ENCODE results near the gene CELSR1.

Gene CELSR1

DNA sequence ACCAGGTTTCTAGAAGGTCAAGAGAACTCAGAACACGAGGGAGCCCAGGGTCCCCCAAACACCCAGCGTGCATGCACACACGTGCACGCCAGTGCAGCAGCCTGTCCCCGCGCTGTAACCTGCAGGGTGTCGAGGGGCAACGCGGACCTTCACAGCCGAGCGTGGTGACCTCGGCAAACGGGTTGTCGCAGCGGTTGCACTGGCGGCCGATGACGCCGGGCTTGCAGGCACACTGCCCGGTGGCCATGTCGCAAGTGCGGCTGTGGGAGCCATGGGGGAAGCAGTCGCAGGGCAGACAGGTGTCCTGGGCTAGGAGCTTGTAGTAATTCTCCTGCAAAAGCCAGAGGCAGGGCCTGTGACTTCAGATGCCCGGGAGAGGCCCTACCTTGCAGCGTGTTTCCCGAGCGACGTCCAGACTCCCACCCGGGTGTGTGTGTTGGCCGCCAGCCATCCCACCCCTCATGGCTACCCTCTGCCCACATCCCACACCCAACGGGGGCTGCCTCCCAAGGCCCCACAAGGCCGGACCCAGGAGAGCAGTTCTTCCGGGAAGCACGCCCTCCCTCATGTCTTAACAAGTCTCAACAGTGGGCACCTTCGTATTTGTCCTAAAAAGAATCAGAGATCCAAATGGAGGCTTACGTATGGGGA is 145.8 kb downstream of the CELSR1 start:
- DNase-seq = no peak

DNA sequence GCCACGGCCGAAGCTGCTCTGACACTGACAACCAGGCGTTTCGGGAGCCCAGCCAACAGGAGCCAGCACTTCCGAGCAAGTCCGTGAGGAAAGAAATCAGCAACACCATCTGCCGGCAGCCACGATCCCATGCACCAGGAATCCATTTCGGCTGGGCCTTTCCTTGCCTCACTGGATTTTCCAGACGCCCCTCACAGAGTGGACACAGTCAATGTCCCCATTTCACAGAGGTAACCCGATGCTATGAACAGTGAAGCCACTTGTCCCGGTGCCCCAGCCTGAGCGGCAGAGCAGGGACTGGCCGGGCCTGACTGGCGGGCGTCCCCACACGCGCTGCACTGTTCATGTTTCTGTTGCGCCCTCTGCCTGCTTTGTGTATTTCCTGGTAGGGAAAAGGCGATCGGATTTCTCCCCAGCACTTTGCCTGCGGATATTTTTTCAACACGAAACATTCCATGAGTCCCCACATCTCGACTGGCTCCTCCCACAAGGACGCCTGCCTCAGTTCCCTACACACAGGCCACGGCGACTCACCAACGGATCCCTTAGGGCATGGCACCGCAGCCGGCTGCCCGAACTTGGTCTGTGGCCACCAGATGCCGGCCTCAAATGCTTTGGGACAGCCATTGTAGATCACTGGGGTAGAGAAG is 146.6 kb downstream of the CELSR1 start:
- DNase-seq = no peak

DNA sequence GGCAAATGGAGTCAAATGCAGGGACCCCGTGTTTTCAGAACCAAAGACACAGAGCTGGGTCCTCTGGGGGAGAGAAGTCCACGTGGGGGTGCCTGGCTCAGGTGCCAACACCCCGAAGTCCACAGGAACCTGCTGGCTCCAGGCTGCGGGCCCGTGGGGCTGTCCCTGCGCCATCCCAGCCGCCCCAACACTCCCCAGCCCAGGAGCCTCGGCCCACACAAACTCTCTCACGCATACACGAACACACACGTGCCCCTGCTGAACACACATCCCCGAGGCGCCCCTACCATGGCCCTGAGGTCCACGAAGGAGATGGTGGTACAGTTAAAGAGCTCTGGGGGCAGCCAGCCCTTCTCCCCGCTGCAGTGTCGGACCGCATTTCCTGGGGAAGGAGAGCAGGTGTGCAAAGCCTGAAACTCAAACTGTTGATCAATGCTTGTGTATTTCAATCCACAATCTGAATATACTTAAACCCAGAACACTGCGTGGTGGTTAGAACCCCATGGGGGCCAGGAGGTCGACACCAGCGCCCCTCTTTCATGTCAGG is 147.2 kb downstream of the CELSR1 start:
- DNase-seq = no peak

DNA sequence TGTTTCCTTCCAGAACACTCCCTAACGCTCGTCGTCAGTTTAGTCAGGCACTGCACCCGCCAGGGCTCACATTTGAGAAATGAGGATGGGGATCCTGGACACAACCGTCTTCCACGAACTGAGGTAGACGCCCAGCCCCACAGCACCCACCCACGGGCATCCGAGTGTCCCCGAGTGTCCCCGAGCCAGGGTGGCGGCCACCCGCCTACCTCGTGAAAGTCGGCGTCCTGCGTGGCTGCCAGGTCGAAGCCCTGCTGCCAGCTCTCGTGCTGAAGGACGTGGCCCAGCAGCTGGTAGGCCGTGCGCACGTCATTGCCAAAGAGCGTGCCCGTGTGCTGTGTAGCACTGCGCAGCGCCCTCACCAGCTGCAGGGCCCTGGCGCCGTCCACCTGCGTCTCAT is 148.3 kb downstream of the CELSR1 start:
- no peak for DNase-seq

DNA sequence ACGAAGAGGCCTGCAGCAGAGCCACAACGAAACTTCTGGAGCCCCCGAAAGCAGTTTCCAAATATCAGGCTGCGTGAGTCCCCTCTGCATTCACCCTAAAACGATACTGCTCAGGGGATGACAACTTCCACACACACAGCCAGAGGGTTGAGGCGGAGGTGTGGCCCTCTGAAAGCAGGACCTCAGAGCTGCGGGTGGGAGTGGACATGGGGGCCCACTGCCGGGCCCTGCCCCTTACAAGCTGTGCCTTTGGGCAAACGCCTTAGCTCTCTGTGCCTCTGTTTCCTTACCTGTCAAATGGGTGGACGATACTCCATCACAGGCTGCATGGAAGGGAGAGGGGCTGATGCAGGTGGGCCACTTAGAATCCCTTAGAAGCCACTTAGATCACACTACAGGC is 148.8 kb downstream of the CELSR1 start:
- no peak for DNase-seq

DNA sequence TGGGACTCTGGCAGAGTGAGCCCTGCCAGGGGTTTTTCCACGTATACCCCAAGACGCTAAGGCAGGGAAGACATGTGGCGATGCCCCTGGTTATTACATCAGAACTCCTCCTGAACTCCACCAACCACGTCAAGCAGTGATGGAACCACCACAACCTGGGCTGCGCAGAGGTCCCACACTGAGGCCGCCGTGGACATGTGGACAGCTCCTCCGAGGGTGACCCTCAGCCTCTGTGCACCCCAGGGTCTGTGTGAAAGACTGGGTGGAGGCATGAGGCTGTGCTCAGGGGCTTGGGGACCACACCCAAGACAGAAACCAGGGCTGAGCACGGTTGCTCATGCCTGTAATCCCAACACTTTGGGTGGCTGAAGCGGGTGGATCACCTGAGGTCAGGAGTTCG is 149.7 kb downstream of the CELSR1 start:
- DNase-seq = no peak

DNA sequence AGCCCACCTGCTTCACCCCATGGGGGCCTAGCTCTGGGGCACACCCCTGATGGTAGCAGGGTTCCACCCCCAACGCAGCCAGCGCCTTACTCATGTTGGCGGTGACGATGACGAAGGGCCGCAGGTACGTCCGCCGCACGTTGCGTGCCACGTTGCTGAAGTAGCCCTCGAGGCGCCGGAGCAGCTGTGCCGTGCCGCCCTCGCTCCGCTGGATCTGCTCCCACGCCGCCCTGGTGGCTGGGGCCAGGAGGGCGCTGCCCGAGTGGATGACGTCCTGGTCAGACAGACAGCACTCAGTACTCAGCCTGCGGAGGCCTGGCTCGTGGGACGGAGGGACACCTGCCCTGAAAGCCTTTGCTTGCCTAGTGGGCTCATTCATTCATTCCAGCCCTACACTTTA is 151.1 kb downstream of the CELSR1 start:
- DNase-seq = no peak

DNA sequence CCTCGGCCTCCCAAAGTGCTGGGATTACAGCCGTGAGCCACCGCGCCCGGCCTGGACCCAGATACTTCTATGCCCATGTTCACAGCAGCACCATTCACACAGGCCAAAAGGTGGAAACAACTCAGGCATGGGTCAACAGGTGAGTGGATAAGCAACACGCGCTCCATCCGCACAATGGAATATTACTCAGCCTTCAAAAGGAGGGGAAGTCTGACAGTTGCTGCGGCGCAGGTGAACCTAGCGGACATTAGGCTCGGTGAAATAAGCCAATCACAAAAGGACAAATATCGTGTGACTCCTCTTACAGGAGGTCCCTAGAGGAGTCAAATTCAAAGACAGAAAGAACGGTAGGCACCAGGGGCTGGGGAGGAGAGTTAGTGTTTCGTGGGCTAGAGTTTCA is 154.9 kb downstream of the CELSR1 start:
- no peak for DNase-seq

DNA sequence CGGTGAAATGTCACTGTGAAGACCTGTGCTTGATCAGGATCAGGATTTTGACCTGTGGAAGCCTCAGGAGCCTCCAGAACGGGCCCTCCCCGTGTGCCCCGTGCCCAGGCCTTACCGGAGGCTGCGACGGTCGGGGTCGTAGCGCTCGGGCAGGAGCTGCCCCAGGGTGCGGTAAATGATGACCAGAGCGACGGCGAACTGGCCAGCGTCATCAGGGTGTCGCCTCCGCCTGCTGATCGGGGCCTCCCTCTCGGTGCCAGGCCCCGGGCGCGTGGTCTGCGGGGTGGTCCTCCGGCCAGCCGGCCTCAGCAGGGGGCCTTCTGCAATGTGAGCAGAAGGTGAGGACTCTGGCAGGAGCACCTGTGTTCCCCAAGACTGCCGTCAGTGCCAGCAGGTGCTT is 155.7 kb downstream of the CELSR1 start:
- DNase-seq = no peak

DNA sequence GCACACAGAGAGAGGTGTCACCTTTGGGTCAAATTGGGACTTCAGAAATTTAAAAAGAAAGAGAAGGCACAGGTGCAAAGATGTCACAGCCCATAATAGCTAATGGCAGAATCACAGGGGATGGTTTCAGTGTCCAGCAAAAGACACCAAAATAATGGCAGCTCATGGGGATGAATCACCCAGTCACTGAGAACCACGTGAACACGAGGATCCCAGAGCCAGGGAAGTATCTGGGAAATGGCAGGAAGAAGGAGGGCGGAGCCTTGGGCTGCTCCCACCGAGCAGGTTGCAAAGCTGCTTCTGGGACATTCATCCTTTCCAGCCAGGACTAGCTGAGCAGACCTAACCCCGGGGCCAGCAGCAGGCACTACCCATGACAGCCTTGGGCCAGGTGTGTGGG is 156.3 kb downstream of the CELSR1 start:
- DNase-seq = no peak

DNA sequence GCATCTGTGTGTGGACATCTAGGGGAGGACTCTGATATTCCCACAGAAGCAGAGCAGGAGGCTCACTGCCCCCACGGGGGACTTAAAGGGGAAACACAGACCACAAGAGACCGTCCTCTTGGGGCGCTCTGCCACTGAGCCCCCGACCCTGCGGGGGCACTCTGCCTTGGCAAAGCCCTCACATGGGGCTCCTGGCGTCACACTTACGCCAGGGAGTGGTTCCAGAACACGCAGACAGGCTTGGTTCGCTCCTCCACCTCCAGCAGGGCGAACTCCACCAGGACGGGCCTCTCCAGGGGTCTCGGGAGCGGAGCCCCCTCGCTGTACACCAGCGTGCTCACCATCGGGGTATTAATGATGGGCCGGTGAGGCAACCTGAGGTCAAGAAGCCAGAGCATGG is 156.8 kb downstream of the CELSR1 start:
- DNase-seq = no peak

DNA sequence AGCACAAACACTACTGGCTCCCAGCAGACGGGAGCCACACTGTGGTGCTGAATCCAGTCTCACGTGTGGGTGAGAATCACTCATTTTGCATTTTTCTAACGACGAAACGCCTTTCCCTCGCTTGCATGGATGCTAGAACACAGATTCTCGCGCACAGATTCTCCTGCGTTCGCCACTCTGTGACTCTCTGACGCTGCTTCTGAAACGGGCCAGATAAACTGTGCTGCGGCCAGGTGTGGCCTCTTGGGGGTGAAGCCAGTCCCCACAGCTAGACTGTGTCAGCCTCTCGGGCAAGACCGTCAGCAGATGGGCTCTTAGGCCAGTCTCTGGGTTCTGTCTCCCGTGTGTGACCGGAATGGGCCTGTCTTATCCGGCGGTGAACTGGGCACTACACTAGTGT is 157.4 kb downstream of the CELSR1 start:
- DNase-seq = no peak

DNA sequence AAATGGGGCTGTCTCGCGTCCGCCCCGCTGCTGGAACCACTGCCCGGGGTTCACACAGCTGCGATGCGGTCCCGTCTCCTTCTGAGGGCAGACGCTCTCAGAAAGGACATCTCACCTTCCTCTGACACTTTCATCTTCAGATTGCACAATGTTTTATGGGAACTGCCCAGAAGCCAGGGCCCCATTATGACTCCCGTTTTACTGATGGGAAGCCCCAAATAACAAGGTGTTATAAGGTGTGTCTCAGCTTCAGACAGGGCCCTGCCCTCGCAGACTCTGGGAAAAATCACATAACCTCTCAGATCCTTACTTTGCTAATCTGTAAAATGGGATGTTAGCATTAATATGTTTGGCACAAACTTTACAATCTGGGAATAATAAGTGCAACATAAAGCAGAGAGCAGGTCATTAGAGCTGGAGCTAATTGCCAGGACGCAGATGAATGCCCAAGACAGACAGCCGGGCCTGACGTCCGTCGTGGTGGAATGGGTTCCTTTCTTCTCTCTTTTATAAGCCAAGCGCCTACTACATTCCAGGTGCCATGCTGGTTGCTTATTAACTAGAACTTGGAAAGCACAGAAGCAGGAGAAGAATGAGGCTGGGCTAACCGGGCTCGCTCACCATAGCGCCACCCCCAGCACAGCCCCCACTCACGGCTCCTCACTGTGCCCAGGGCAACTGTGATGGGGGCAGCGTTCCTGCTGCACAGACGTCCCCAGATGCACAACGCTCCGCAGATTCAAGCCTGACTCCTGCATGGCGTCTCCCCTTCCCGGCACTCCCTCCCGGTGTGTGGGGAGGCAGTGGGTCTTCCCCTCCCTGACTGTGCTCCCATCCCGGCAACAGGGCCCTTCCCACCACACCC is 158.1 kb downstream of the CELSR1 start:
- no peak for DNase-seq

DNA sequence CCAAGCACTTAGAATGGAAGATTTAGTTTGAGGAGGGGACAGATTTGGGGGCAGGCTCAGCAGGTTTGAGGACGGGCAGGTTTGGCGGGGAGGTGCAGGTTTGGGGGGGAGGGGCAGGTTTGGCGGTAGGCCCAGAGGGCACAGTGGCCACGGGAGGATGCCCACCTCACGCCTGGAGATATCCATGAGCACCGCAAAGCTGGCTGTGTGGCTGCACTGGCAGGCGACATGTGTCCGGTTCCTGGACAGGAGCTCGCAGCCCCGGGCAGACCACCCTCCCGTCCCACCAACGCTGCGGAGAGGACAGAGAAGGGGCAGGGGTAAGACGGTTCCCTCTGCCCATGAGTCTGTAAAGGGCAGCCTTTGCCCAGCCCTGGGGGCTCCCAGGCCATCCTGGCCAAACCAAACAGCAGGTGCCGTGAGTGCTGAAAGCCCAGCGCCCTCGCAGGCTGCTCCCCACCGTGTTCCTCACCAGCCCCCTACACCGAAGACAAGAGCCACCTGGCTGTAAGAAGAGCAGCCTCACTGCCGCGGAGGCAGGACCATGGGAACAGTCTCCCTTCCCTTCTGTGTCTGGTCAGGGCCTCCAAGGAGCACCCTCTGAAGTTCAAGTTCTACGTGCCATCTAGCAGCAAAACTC is 158.9 kb downstream of the CELSR1 start:
- no peak for DNase-seq

DNA sequence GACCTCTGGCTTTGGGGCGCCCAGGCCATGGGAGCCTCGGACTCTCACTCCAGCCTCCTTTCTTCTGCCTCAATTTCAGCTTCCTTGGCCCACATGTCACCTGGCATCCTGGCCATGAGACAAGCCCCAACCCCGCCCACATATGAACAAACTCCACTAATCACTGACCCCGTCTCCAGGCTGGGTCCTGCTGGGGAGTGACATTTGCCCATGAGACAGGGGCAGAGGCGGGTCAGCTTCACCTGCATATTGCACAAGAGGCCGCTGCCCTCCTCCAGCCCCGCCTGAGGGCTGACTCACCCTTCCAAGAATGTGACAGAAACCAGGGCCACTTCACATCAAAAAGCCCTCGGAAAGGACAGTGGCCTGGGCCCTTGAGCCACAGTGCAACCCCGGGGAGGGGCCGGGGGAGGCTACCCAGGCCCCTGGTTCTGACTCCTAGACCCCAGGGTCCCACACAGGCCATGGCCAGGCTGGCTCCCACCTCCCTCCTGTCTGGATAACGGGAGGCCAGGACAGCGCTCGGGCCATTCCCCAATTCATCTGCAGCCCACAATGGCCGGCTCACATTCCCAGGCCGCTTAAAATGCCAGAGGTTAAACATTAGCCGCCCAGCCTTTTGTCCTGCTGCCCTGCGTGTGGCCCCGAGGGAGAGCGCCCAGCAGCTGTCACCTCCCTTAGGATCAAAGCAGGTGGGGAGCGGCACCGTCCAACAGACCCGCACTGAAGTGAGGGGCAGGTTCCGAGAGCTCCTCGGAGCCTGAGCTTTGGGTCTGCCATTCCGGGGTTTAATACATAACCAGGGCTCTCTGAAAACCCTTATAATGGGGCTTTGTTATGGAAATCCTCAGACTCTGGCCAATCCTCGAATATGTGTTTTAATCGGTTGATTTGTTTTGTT is 159.6 kb downstream of the CELSR1 start:
- DNase-seq = no peak

DNA sequence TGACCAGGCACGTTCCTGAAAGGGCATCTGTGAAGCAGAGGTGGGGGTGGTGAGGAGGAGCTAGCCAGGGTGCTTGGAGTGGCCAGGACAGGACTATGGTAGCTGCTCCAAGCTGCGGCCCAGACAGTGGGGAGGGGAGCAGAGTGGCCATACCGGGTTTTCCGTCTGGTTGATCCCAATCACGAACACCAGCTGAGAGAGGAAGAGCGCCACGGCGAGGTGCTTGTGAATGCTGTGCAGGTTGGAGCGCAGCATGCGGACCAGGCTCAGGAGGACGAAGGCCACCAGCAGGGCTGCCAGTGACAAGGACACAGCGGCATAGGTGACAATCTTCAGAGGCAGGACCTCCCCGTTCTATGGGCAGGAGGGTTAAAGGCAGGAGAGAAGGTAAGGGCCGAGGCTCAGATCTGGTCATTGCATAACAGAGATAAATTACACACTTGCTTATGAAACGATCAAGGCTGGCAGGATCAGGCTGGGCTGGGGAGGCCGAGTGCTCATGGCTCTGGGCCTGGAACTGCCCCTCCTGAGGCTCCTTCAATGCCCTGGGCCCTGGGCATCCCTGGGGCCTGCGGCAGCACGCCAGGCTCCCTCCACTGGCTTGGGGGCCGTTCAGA is 160.4 kb downstream of the CELSR1 start:
- DNase-seq = no peak

DNA sequence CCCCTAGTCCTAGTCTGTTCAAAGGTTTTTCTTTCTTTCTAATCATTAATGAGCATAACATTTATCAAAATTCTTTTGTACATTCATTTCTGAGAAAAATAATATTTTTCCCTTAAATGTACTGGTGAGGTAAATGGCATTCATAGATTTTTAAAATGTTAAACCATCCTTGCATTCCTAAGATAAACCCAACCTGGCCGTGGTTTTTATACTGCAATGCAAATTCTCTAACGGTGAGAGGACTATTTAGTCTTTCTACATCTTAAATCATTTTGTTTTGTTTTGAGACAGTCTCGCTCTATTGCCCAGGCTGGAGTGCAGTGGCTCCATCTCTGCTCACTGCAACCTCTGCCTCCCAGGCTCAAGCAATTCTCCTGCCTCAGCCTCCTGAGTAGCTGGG is 161.3 kb downstream of the CELSR1 start:
- no peak for DNase-seq

DNA sequence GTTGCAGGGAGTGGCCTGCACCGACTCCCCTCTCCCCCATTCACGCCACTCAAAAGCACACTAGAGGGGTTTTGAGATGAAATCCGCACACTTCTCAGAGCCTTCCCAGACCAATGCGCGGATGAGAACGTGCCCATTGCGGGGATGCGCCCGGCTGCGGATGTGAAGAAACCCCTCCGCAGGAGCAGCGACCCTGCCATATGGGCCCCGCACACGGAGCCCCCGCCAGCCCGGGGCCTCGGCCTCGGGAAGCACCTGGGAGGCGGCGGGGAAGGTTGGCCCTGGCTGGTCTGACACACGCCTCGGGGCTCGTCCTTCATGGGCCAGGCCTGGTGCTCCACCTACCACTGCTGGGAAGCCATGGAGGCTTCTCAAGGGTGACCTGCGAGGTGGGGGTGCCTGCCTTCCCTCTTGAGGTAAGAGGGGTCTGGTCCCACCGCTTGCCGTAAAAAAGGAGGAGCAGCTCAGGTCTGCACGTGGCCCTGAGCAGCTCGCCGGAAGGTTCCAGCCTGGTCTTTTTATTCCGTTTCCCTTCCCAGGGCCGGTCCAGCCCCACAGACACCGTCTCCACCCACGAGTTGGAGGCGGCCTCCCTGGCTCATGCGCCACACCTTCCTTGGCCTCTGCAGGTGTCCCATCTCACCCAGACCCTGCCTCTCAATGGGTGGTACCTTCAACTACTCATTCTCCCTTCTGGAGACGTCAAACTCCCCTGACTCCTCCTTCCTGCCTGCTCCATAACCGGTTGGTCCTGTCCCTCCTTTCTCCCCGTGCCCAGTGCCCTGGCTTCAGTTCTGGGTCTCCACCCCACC is 162.6 kb downstream of the CELSR1 start:
- no peak for DNase-seq

DNA sequence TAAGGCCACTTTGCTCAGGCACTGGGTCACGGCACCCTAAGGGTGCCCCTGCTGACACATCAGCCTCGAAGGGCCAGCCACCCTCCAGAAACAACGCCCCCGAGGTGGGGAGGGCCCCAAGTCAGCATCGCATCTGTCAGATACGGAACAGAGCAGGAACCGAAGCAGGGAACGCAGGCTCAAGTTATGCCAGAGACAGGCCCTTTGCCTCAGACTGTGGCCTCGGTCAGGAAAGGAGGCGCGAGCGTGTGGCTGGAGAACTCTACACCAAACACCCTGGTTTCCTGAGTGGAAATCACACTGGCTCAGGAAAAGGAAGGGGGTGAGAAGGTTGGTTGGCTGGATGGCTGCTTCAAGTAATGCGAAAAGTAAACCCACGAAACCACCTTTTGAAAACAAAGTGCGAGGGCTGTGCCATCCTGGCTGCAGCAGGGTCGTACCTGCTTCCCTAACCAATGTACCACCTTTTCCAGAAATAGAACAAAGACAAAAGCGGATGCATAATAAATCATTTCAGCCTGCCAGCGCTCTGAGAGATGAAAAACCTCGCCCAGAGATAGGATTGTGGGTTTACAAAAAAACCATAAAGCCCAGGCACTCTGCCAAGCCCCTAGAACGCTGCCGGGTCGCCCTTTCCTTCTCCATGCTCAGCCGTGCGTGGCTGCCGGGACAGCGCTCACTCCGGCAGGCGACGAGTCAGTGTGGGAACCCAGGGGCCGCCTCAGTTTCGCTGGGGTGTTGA is 163.3 kb downstream of the CELSR1 start:
- DNase-seq = peak in 1 of 6 experiments; percentile 15

DNA sequence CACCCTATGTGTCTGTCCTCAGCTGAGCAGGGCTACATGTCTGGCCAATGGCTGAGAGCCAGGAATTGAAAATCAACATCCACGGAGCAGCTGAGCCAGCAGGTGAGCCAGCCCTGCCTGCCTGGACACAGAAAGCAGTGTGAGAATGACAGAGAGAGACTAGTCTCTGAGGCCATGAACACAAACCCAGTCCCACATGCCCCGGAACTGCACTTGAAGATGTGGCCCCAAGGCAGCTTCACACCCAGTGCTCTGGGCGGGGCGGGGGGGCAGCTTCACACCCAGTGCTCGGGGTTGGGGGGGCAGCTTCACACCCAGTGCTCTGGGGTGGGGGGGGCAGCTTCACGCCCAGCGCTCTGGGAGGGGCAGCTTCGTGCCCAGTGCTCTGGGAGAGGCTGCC is 164.3 kb downstream of the CELSR1 start:
- no peak for DNase-seq

Measured in stimulated activated naive CD4-positive, alpha-beta T cell (primary cell).